OCI-LY1 (cell line): ENCODE data around the gene FUCA2.
"Not testable (repeated sequence)": the region's sequence is repeated elsewhere in the genome, so short reads cannot be mapped to it uniquely, and the experiment has no call there.

Source experiments
- H2AFZ ChIP-seq: fragments of 200-600 bp; sonication (generic), shearing (Covaris generic); 2 replicates; pipeline ENCODE4 v1.6.0; 2014; ENCODE audit warnings: antibody characterized with exemption, mild to moderate bottlenecking, low read length
- H3F3A ChIP-seq: fragments of 200-600 bp; sonication (generic), shearing (Covaris generic); 2 replicates; pipeline ENCODE4 v1.6.0; 2014; ENCODE audit warnings: mild to moderate bottlenecking, antibody characterized with exemption, low read length, moderate library complexity; ENCODE audit not compliant: insufficient read depth
- H3K27ac ChIP-seq: fragments of 200-600 bp; sonication (generic); 2 replicates; pipeline ENCODE4 v1.5.1; 2014; ENCODE audit warnings: low read length, mixed run types, mild to moderate bottlenecking, low read depth; ENCODE audit not compliant: poor library complexity, severe bottlenecking
- H3K27me3 ChIP-seq: fragments of 200-600 bp; sonication (generic); 2 replicates; pipeline ENCODE4 v1.6.0; 2014; ENCODE audit warnings: antibody characterized with exemption, mild to moderate bottlenecking, low read length, moderate library complexity; ENCODE audit not compliant: insufficient read depth
- H3K36me3 ChIP-seq: fragments of 200-600 bp; sonication (generic); 2 replicates; pipeline ENCODE4 v1.6.1; 2014; ENCODE audit warnings: mild to moderate bottlenecking, antibody characterized with exemption, low read length, moderate library complexity, mixed read lengths; ENCODE audit not compliant: insufficient read depth
- H3K4me1 ChIP-seq: fragments of 200-600 bp; sonication (generic); 2 replicates; pipeline ENCODE4 v1.5.1; 2014; ENCODE audit warnings: mild to moderate bottlenecking, low read length, moderate library complexity; ENCODE audit not compliant: insufficient read depth, severe bottlenecking
- H3K4me2 ChIP-seq: fragments of 200-600 bp; sonication (generic), shearing (Covaris generic); 2 replicates; pipeline ENCODE4 v1.6.1; 2014; ENCODE audit warnings: low read length
- H3K4me3 ChIP-seq: fragments of 200-600 bp; sonication (generic); 2 replicates; pipeline ENCODE4 v1.5.1; 2014; ENCODE audit warnings: low read length, low read depth, mild to moderate bottlenecking, mixed read lengths; ENCODE audit not compliant: poor library complexity, severe bottlenecking
- H3K79me2 ChIP-seq: fragments of 200-600 bp; shearing (Covaris generic); 2 replicates; pipeline ENCODE4 v1.6.1; 2016; ENCODE audit warnings: mixed run types, low read length, mixed read lengths; ENCODE audit not compliant: insufficient read depth
- H3K9ac ChIP-seq: fragments of 200-600 bp; sonication (generic), shearing (Covaris generic); 2 replicates; pipeline ENCODE4 v1.6.1; 2014; ENCODE audit warnings: mild to moderate bottlenecking, low read length, mixed read lengths
- H3K9me2 ChIP-seq: fragments of 200-600 bp; sonication (generic), shearing (Covaris generic); 2 replicates; pipeline ENCODE4 v1.6.1; 2014; ENCODE audit warnings: low read depth, mild to moderate bottlenecking, low read length, mixed read lengths
- H3K9me3 ChIP-seq: fragments of 200-600 bp; shearing (Covaris generic); 2 replicates; pipeline ENCODE4 v1.6.1; 2014; ENCODE audit warnings: low read length, mixed read lengths
- H4K20me1 ChIP-seq: fragments of 200-600 bp; sonication (generic), shearing (Covaris generic); 2 replicates; pipeline ENCODE4 v1.6.0; 2016; ENCODE audit warnings: mild to moderate bottlenecking, low read length; ENCODE audit not compliant: insufficient read depth
- CTCF ChIP-seq: fragments of 200-600 bp; sonication (generic), shearing (Covaris generic); IDR thresholded peaks from 2 replicates; pipeline ENCODE4 v1.5.1; 2017; ENCODE audit warnings: mild to moderate bottlenecking, antibody characterized with exemption, low read length, moderate library complexity, mixed read lengths
- EZH2 ChIP-seq: fragments of 200-600 bp; sonication (generic), shearing (Covaris generic); IDR thresholded peaks from 2 replicates; pipeline ENCODE4 v1.8.0; 2017; ENCODE audit warnings: borderline replicate concordance, mixed run types, mild to moderate bottlenecking, antibody characterized with exemption, low read length, moderate library complexity, mixed read lengths

The FUCA2 gene

DNA sequence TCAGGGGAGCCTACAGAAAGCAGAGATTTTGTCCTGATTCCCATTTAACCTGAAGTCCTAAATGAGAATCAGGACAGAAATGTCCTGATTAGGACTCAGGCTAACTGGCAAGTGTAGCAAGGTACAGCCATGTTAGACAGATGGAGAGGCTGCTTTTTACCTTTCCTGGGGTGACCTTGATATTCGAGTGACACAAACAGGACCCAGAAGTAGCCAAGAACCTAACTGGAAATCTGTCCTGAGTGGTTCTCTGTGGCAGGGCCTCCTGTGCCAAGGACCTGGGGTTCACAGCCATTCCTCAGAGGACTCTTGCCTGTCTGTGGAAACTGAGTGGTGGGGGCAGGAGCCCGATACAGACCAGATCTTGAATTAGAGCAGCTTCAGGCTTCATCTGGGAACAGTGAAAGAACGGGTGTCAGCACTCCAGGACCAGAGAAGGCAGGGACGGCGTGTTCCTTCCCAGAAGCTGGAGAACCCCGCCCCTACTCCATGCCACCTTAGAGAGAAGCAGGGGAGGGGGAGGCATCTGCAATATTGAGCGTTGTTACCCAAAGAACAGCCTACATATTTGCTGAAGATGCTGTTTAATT lies 4.3 kb upstream of the FUCA2 start:
- Histone ChIP-seq H4K20me1 (no peaks in the 10 kb centered on the region), H3K36me3 (no peaks in the 10 kb centered on the region), H2AFZ (no peak overlapping the region), H3K4me1 (peaks cover 11% of the 10 kb centered on the region), H3F3A (no peaks in the 10 kb centered on the region), H3K9me2 (no peaks in the 10 kb centered on the region), H3K79me2 (no peaks in the 10 kb centered on the region), H3K4me2 (no peak overlapping the region), H3K9ac (no peak overlapping the region), H3K4me3 (no peak overlapping the region), H3K27ac (no peak overlapping the region), H3K9me3 (no peaks in the 10 kb centered on the region), H3K27me3 (0 out of 2 replicates have a peak, but pooled peaks cover 5% of the 10 kb centered on the region)
- TF ChIP-seq CTCF (no peak), EZH2 (no peak)

- Histone ChIP-seq H3K36me3 (no peaks in the 10 kb centered on the region), H3F3A (no peaks in the 10 kb centered on the region), H2AFZ (no peak overlapping the region), H3K79me2 (no peaks in the 10 kb centered on the region), H3K9me2 (no peaks in the 10 kb centered on the region), H3K4me2 (no peak overlapping the region), H3K9ac (no peak overlapping the region), H3K27me3 (0 out of 2 replicates have a peak, but pooled peaks cover 5% of the 10 kb centered on the region), H4K20me1 (no peaks in the 10 kb centered on the region), H3K27ac (no peak overlapping the region), H3K4me1 (peaks cover 14% of the 10 kb centered on the region), H3K4me3 (no peak overlapping the region), H3K9me3 (no peaks in the 10 kb centered on the region)
- TF ChIP-seq EZH2 (no peak), CTCF (no peak)
These were observed 3.7 kb upstream of the FUCA2 start for GRCh38 chr6:143515061-143515760.

- no peak overlapping the region for H3K9ac ChIP-seq
- no peaks in the 10 kb centered on the region for H4K20me1 ChIP-seq
- no peaks in the 10 kb centered on the region for H3K9me3 ChIP-seq
- no peaks in the 10 kb centered on the region for H3K36me3 ChIP-seq
- H3K4me1 ChIP-seq, result peaks cover 14% of the 10 kb centered on the region
- no peak for TF ChIP-seq EZH2
- TF ChIP-seq CTCF, result peak; percentile 67
- no peak overlapping the region for H2AFZ ChIP-seq
- H3K4me3 ChIP-seq, result no peak overlapping the region
- H3K79me2 ChIP-seq, result no peaks in the 10 kb centered on the region
- H3K9me2 ChIP-seq, result no peaks in the 10 kb centered on the region
- no peaks in the 10 kb centered on the region for H3F3A ChIP-seq
- H3K27me3 ChIP-seq, result no peaks in the 10 kb centered on the region
- no peak overlapping the region for H3K27ac ChIP-seq
- no peak overlapping the region for H3K4me2 ChIP-seq
These were observed 1.9 kb upstream of the FUCA2 start for GRCh38 chr6:143513410-143513809.

DNA sequence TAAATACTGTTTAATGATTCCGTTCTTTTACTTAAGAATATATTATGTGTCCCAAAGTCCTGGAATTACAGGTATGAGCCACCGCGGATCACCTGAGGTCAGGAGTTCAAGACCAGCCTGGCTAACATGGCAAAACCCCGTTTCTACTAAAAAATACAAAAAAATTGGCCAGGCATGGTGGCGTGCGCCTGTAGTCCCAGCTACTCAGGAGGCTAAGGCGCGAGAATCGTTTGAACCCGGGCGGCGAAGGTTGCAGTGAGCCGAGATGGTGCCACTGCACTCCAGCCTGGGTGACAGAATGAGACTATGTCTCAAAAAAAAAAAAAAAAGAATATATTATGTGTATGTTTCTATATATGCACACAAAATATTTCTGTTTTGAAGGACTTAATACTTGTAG lies 1.2 kb downstream of the FUCA2 start:
- not testable (repeated sequence) for H3K27me3 ChIP-seq, H3K9me2 ChIP-seq, H3F3A ChIP-seq, H3K79me2 ChIP-seq, H3K36me3 ChIP-seq, H2AFZ ChIP-seq, H3K9me3 ChIP-seq, H4K20me1 ChIP-seq, H3K27ac ChIP-seq, H3K9ac ChIP-seq
- Histone ChIP-seq H3K4me2 (peak overlapping the region; percentile 67), H3K4me3 (peak overlapping the region; percentile 49), H3K4me1 (peaks cover 14% of the 10 kb centered on the region)
